ENCODE data around the gene SCLY.
"Not testable (repeated sequence)": the region's sequence is repeated elsewhere in the genome, so short reads cannot be mapped to it uniquely, and the experiment has no call there.

SCLY gene

GRCh38 chr2:238027591-238028415 is 33.0 kb upstream of the SCLY start:
- DNase-seq (ENCODE audit: low read depth) = no peak
- no peak overlapping the region for H3K4me3 ChIP-seq (ENCODE audit: control insufficient read depth, low read depth, low read length)
- no peak for TF ChIP-seq CTCF (IDR thresholded peaks at IDR 0.05; ENCODE audit: control insufficient read depth, insufficient read depth, low read depth, low read length, missing control alignments)

GRCh38 chr2:238029853-238030252 is 30.9 kb upstream of the SCLY start:
- DNase-seq (ENCODE audit: low read depth) = no peak
- H3K4me3 ChIP-seq (ENCODE audit: control insufficient read depth, low read depth, low read length) = no peak overlapping the region
- no peak for TF ChIP-seq CTCF (IDR thresholded peaks at IDR 0.05; ENCODE audit: control insufficient read depth, insufficient read depth, low read depth, low read length, missing control alignments)

DNA sequence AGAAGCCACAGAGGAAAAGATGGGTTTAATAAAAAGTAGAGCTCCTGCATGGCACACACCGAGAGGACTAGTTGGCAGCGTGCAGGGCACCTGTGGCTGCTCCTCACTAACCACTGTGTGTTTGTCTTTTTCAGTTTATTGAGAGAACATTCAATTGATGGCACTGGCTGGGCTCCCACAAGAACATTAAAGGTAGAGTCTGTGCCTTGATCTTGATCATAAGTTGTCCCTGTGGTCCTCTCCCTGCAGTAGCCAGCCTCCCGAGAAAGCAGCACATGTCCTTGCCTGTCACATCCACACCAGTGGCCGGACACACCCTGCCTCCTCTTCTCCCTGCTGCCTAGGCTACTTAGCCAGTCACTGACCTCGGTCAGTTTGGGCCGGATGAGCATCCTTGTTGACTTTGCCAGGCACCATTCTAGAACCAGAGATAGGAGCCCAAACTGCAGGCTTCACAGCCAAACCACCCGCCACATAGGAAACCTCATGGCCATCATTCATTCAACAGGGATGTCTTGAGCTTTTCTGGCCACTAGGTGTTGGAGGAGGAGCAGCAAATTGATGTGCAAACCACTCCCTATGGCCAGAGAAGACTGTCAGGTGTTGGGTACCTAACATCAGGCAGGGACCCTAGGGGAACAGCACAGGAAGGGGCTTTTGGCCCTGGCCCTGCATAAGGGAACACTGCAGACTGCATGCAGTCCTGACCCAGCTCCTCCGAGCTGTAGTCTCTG is 30.2 kb upstream of the SCLY start:
- DNase-seq (ENCODE audit: low read depth) = no peak
- no peak for TF ChIP-seq CTCF (IDR thresholded peaks at IDR 0.05; ENCODE audit: control insufficient read depth, insufficient read depth, low read depth, low read length, missing control alignments)
- H3K4me3 ChIP-seq (ENCODE audit: control insufficient read depth, low read depth, low read length) = no peak overlapping the region

DNA sequence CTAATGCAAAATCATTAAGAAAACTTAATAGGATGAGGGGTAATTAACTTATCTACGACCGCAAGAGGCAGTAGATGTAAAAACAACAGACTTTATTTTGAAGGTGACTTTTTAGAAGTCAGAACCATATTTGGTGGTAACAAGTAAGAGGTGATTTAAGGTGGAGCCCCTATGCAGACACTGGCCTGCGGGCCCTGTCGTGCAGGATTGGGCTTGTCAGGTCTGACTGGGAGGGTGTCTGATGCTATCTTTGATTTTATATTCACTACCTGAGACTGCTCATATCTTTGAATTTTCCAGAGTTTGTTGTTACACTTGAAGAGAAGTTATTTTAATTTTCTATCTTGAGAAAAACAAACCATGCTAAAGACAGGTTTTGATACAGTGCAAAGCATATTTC is 29.1 kb upstream of the SCLY start:
- no peak for TF ChIP-seq CTCF (IDR thresholded peaks at IDR 0.05; ENCODE audit: control insufficient read depth, insufficient read depth, low read depth, low read length, missing control alignments)
- no peak overlapping the region for H3K4me3 ChIP-seq (ENCODE audit: control insufficient read depth, low read depth, low read length)
- no peak for DNase-seq (ENCODE audit: low read depth)

GRCh38 chr2:238032755-238033337 is 28.0 kb upstream of the SCLY start:
- H3K4me3 ChIP-seq (ENCODE audit: control insufficient read depth, low read depth, low read length) = no peak overlapping the region
- no peak for TF ChIP-seq CTCF (IDR thresholded peaks at IDR 0.05; ENCODE audit: control insufficient read depth, insufficient read depth, low read depth, low read length, missing control alignments)
- no peak for DNase-seq (ENCODE audit: low read depth)

DNA sequence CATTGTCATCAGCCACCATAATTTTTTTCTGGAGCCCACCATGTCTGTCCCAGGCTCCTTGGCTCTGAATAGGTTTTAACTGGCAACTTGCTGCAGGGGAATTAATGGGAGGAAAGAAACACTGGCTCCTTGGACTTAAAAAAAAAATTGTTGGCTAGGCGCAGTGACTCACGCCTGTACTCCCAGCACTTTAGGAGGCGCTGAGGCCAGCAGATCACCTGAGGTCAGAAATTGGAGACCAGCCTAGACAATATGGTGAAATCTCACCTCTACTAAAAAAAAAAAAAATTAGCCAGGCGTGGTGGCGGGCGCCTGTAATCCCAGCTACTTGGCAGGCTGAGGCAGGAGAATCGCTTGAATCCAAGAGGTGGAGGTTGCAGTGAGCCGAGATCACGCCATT is 26.8 kb upstream of the SCLY start:
- not testable (repeated sequence) for H3K4me3 ChIP-seq (ENCODE audit: control insufficient read depth, low read depth, low read length); DNase-seq (ENCODE audit: low read depth)

DNA sequence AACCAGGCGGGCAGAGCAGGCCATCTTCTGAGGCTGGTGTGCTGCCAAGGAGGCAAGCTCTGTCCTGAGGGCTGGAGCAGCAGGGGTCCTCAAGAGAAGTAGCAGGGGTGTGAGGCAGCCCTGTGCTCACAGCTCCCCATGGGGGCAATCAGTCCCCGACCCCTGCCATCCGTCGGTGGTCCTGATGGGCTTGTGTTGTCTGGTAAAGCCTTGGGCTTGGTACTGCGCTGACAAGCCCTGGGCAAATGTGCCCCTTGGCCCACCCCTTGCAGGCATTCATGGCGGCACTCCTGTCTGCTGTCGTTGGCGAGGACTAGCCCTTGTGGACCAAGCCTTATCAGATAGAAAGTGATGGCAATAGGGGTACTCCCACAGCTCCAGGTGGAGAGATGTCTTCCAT is 22.6 kb upstream of the SCLY start:
- H3K4me3 ChIP-seq (ENCODE audit: control insufficient read depth, low read depth, low read length) = no peak overlapping the region
- TF ChIP-seq CTCF (IDR thresholded peaks at IDR 0.05; ENCODE audit: control insufficient read depth, insufficient read depth, low read depth, low read length, missing control alignments) = no peak
- DNase-seq (ENCODE audit: low read depth) = no peak

Data from AG09309 (cell line).